ENCODE results near the gene AKAP5. TPM values are rescaled to one million over a fixed set of nuclear protein-coding genes. Genes with fewer than 3 reads are reported as not detected.

The AKAP5 gene
- polyA plus RNA-seq, 1 donor (not counting 4 experiments of a cell fraction or from before 2014, with no cell fraction given), result 0.08 TPM

- Histone ChIP-seq H3K27ac (ENCODE audit: control insufficient read depth, insufficient read depth, low read length) (no peak overlapping the region), H3K4me3 (ENCODE audit: control insufficient read depth in 2 of 3, extremely low read depth in 1 of 3, insufficient read depth in 2 of 3, low read depth in 1 of 3, low read length in 3 of 3) (no peak overlapping the region), H3K9me3 (ENCODE audit: control insufficient read depth, low read depth, low read length) (no peaks in the 10 kb centered on the region), H3K9me1 (ENCODE audit: control insufficient read depth, extremely low read depth, insufficient read depth, low read length) (no peaks in the 10 kb centered on the region), H4K20me1 (ENCODE audit: control insufficient read depth, extremely low read depth, insufficient read depth, low read length) (no peaks in the 10 kb centered on the region), H3K27me3 (ENCODE audit: control insufficient read depth, extremely low read depth, insufficient read depth, low read length) (no peaks in the 10 kb centered on the region), H3K4me2 (ENCODE audit: control insufficient read depth, extremely low read depth, insufficient read depth, low read depth, low read length) (no peak overlapping the region), H3K79me2 (ENCODE audit: control insufficient read depth, insufficient read depth, low read length) (no peaks in the 10 kb centered on the region), H2AFZ (ENCODE audit: control insufficient read depth, low read length) (no peak overlapping the region), H3K9ac (ENCODE audit: control insufficient read depth, extremely low read depth, insufficient read depth, low read length) (no peak overlapping the region), H3K36me3 (ENCODE audit: control insufficient read depth in 2 of 2, extremely low read depth in 1 of 2, insufficient read depth in 2 of 2, low read length in 2 of 2) (peaks cover 20 to 27% of the 10 kb centered on the region in 2 experiments), H3K4me1 (ENCODE audit: control insufficient read depth, extremely low read depth, insufficient read depth, low read length) (no peaks in the 10 kb centered on the region)
- dilution Hi-C loops (cut with MboI; ENCODE audit: extremely low pct_ligation_motif_present, low sequenced_read_pairs), result no loop called here
- TF ChIP-seq CTCF (optimal IDR thresholded peaks at IDR 0.05 in 1 of 3, IDR thresholded peaks at IDR 0.05 in 1 of 3, conservative IDR thresholded peaks at IDR 0.05 in 1 of 3; ENCODE audit: extremely low read depth in 1 of 3, insufficient read depth in 2 of 3, low read length in 3 of 3) (no peak), EZH2 (IDR thresholded peaks at IDR 0.05; ENCODE audit: low read length) (no peak)
- DNase-seq (ENCODE audit: low read depth, low spot score), result no peak
- FAIRE-seq, result no peak
These were observed 46.3 kb upstream of the AKAP5 start for GRCh38 chr14:64419003-64419402.

GRCh38 chr14:64421166-64421565, 44.1 kb upstream of the AKAP5 start:
- Histone ChIP-seq H3K4me2 (ENCODE audit: control insufficient read depth, extremely low read depth, insufficient read depth, low read depth, low read length) (no peak overlapping the region), H3K27ac (ENCODE audit: control insufficient read depth, insufficient read depth, low read length) (no peak overlapping the region)

More at GRCh38 chr14:64421166-64421565, 44.1 kb upstream of the AKAP5 start:
- peaks cover 16 to 17% of the 10 kb centered on the region in 2 experiments for H3K36me3 ChIP-seq (ENCODE audit: control insufficient read depth in 2 of 2, extremely low read depth in 1 of 2, insufficient read depth in 2 of 2, low read length in 2 of 2)
- H3K9ac ChIP-seq (ENCODE audit: control insufficient read depth, extremely low read depth, insufficient read depth, low read length), result no peak overlapping the region
- dilution Hi-C loops (cut with MboI; ENCODE audit: extremely low pct_ligation_motif_present, low sequenced_read_pairs), result no loop called here
- H3K4me3 ChIP-seq (ENCODE audit: control insufficient read depth in 2 of 3, extremely low read depth in 1 of 3, insufficient read depth in 2 of 3, low read depth in 1 of 3, low read length in 3 of 3), result no peak overlapping the region
- DNase-seq (ENCODE audit: low read depth, low spot score), result no peak
- no peak overlapping the region for H2AFZ ChIP-seq (ENCODE audit: control insufficient read depth, low read length)
- no peak for TF ChIP-seq EZH2 (IDR thresholded peaks at IDR 0.05; ENCODE audit: low read length)
- TF ChIP-seq CTCF (optimal IDR thresholded peaks at IDR 0.05 in 1 of 3, IDR thresholded peaks at IDR 0.05 in 1 of 3, conservative IDR thresholded peaks at IDR 0.05 in 1 of 3; ENCODE audit: extremely low read depth in 1 of 3, insufficient read depth in 2 of 3, low read length in 3 of 3), result no peak
- H4K20me1 ChIP-seq (ENCODE audit: control insufficient read depth, extremely low read depth, insufficient read depth, low read length), result no peaks in the 10 kb centered on the region
- no peaks in the 10 kb centered on the region for H3K27me3 ChIP-seq (ENCODE audit: control insufficient read depth, extremely low read depth, insufficient read depth, low read length)
- no peaks in the 10 kb centered on the region for H3K9me3 ChIP-seq (ENCODE audit: control insufficient read depth, low read depth, low read length)
- no peaks in the 10 kb centered on the region for H3K4me1 ChIP-seq (ENCODE audit: control insufficient read depth, extremely low read depth, insufficient read depth, low read length)
- H3K79me2 ChIP-seq (ENCODE audit: control insufficient read depth, insufficient read depth, low read length), result no peaks in the 10 kb centered on the region
- H3K9me1 ChIP-seq (ENCODE audit: control insufficient read depth, extremely low read depth, insufficient read depth, low read length), result no peaks in the 10 kb centered on the region
- FAIRE-seq, result no peak

All from keratinocyte (primary cell).